Right cardiac atrium (tissue), 5 donors: ENCODE measurements around the gene HDAC8. TPM values are rescaled to one million over a fixed set of nuclear protein-coding genes. Genes with fewer than 3 reads are reported as not detected.

Source experiments
- ATAC-seq, 2 donors: fragments of 200-7000 bp; cut with Tn5 transposase; one replicate each; pipeline versions ENCODE4 v1.8.0 to v1.9.1; 2020; ENCODE audit warnings: moderate library complexity in 2 of 2, mild to moderate bottlenecking in 1 of 2
- DNase-seq, 3 donors: peaks; one replicate each; pipeline ENCODE4 v3.0.0-alpha.2; 2020
- H3K27ac ChIP-seq: one replicate; pipeline ENCODE4 v1.5.1; 2013; ENCODE audit warnings: mild to moderate bottlenecking, low read length, control low read depth, moderate library complexity
- H3K27me3 ChIP-seq: one replicate; pipeline ENCODE4 v1.6.1; 2013; ENCODE audit not compliant: control insufficient read depth, insufficient read depth
- H3K4me1 ChIP-seq: one replicate; pipeline ENCODE4 v1.6.1; 2013; ENCODE audit warnings: low read length; ENCODE audit not compliant: control insufficient read depth, insufficient read depth
- H3K4me3 ChIP-seq: one replicate; pipeline ENCODE4 v1.5.1; 2013; ENCODE audit warnings: low read length, control low read depth
- H3K9me3 ChIP-seq: one replicate; pipeline ENCODE4 v1.6.1; 2013; ENCODE audit warnings: low read length; ENCODE audit not compliant: control insufficient read depth
- WGBS: extraction: QIAGEN DNeasy Blood & Tissue Kit; methylation state at CpG from one replicate; pipeline ENCODE4 v1.1.7; 2013; 5-methylcytosine and 5-hydroxymethylcytosine counted together
- intact Hi-C, 4 donors: fragments of 100-400 bp; cut with DNase I; formaldehyde crosslinking; loops; one replicate each; pipeline versions ENCODE4 v1.11.0 to v1.14.0; 2022 to 2023
- polyA plus RNA-seq: library from polyadenylated mRNA; stranded (reverse); fragments of 200-250 nt; gene quantifications from one replicate; pipeline ENCODE4 v1.2.3, GENCODE V29; 2013
- total RNA-seq, 4 donors: library from RNA; stranded (reverse); fragmentation: NEBNext Ultra II Directional; extraction: Animal tissue kit (Norgen Biotek cat#: 25700); gene quantifications; one replicate each; pipeline ENCODE4 v1.2.1, GENCODE V29; 2021
- donor health status: healthy with polysubstance abuse.
- donor health status: DM: no; HTN: yes; CAD: no.
- donor health status: DM: no; HTN: no; CAD: no.
- donor health status: DM: no; HTN: yes; CAD: no; lungs with severe emphysema.
- donor health status: DM: yes; HTN: yes; CAD: no.

The HDAC8 gene
- total and polyA plus RNA-seq, 5 donors: 15.5 to 21.1 (median 19.3) TPM

DNA sequence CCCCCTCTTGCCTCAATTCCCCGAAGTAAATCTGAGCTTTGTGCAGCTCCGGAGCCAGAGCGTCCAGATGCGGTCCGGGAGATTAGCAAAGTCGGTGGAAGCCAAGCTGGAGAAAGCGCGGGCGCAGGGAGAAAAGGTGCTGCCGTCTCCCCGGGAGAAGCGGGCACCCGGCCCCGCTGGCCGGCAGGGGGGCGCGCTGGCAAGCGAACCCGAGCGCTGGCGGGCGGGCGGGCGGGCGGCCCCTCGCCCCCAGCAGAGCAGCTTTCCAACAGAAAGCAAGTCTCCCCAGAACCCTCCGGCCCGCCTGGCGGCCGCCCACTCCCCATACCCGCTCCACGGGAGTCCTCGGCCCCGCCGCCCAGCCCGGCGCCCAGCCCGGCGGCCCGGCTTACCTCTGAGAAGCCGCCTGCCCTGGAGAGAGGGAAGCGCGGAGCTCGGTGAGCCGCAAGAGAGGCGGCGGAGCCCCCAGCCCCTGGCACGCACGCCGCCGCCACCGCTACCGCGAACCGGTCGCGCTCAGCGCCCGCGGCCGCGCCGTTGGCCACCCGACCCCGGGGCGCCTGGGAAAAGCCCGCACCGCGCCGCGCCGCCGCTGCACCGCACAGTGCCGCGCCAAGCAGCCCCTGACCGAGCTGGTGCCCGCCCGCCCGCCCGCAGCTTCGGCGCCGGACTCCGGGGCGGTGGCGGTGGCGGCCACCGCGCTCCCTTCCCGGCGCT lies 266.4 kb downstream of the HDAC8 start:
- WGBS: under 1% methylated on average over 90 of the region's 92 CpGs
- ATAC-seq (no peak), DNase-seq (peak in 1 of 3 donors; percentile 44)
- no peaks in the 10 kb centered on the region for H3K9me3 ChIP-seq
- H3K27ac ChIP-seq: no peak overlapping the region
- H3K27me3 ChIP-seq: no peaks in the 10 kb centered on the region
- intact Hi-C loops: loop anchor here in 1 of 4 donors (10.0 kb wide), 1 partner anchor 239 kb away; no protein-coding TSS in a partner anchor
- peak overlapping the region; percentile 80 for H3K4me3 ChIP-seq
- peaks cover 2% of the 10 kb centered on the region for H3K4me1 ChIP-seq

DNA sequence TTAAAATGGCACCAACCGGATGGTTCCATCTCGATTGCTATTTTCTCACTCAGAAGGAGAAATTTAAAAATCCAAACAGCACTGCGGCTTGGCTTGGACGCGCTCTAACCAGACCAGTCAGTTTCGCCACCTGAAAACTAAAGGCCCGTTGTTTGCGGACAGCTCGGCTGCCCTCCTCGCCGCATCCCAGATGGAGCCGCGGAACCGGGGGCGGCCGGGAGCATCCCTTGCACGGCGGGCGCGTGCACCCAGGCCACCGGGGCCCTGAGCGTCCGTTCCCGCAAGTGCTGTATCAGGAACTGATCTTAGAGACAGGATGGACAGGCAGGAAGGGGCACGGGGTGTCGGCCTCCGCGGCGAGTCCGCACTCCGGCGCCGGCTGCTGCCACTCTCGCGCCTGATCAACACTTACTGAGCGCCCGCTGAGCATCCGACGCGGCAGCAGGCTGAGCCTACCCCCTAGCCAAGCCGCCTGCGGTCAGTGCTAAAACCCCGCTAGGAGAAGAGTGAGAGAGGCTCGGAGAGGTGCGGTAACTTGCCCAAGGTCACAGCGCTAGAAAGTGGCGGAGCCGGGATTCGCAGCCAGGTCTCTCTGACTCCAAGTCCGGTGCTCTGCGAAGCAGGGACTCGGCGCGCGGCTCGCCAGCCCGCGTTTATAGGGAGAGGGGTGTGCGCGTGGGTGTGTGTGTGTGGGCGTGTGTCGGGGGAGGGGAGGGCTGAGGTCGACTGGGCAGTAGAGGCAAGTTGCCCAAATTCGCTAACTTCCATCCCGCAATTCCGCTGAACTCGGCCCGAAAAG lies 267.2 kb downstream of the HDAC8 start, which contains the start of gene CITED1:
Gene CITED1 (minus strand): TSS at position 629 of the 799 bp plus-strand sequence. CDS start 3,045 bp downstream, outside the sequence.
- intact Hi-C loops: loop anchor here in 1 of 4 donors (10.0 kb wide), 1 partner anchor 239 kb away; no protein-coding TSS in a partner anchor

DNA sequence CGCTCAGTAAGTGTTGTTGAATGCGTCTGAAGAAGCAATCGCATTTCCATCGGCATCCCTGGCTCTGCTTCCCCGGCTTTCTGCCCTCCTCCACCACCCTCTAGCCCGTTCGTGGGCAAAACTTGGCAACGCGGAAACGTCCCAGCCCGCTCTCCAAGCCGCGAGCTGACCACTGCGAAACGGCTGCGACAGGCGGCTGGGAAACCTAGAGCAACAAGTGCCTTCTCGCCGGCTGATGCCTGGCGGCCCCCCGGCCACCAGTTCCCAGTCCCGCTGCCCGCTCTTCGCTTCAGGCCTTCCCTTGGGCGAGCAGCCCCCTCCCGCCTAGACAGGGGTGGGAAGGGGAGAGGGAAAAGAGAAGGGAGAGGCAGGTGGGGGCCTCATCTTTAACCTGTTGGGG lies 267.8 kb downstream of the HDAC8 start:
- under 1% methylated on average over 26 of the region's 26 CpGs for WGBS
- no peak for DNase-seq
- ATAC-seq: no peak
- H3K27ac ChIP-seq: no peak overlapping the region
- H3K9me3 ChIP-seq: no peaks in the 10 kb centered on the region
- H3K4me3 ChIP-seq: peak overlapping the region; percentile 80
- H3K27me3 ChIP-seq: no peaks in the 10 kb centered on the region
- intact Hi-C loops: loop anchor here in 1 of 4 donors (10.0 kb wide), 1 partner anchor 240 kb away; no protein-coding TSS in a partner anchor
- H3K4me1 ChIP-seq: peaks cover 2% of the 10 kb centered on the region

More for the DNA sequence above, 267.2 kb downstream of the HDAC8 start, which contains the start of gene CITED1:
- Histone ChIP-seq H3K4me3 (peak within 1 kb of the TSS; percentile 80), H3K27ac (no peak within 1 kb of the TSS), H3K27me3 (no peaks in the 10 kb centered on the region), H3K4me1 (peaks cover 2% of the 10 kb centered on the region), H3K9me3 (no peaks in the 10 kb centered on the region)
- DNase-seq (peak in 1 of 3 donors; percentile 63), ATAC-seq (peak in 1 of 2 donors; percentile 24)
- WGBS: under 1% methylated on average over 68 of the region's 68 CpGs

DNA sequence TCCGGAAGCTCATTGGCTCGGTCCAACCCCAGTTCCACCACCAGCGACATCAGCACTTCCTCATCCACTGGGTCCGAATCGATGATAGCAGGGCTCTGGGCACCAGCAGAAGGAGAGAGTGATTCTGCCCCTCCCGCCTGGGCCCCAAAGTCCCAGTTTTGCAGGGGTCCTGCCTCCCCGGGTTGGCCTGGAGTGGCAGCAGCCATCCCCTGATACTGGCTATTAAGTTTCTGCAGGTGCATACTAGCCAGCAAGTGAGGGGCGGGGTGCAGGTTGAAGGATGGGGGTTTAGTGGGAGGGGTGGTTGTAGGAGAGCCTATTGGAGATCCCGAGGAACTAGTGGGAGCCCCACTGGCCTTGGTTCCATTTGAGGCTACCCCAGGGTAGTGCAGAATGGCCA lies 270.9 kb downstream of the HDAC8 start:
- Histone ChIP-seq H3K27me3 (no peaks in the 10 kb centered on the region), H3K4me3 (no peak overlapping the region), H3K4me1 (no peaks in the 10 kb centered on the region), H3K27ac (no peak overlapping the region), H3K9me3 (no peaks in the 10 kb centered on the region)
- ATAC-seq (no peak), DNase-seq (no peak)
- 93% methylated on average over 9 of the region's 9 CpGs for WGBS
- intact Hi-C loops: loop anchor here in 1 of 4 donors (10.0 kb wide), 1 partner anchor 243 kb away; no protein-coding TSS in a partner anchor

DNA sequence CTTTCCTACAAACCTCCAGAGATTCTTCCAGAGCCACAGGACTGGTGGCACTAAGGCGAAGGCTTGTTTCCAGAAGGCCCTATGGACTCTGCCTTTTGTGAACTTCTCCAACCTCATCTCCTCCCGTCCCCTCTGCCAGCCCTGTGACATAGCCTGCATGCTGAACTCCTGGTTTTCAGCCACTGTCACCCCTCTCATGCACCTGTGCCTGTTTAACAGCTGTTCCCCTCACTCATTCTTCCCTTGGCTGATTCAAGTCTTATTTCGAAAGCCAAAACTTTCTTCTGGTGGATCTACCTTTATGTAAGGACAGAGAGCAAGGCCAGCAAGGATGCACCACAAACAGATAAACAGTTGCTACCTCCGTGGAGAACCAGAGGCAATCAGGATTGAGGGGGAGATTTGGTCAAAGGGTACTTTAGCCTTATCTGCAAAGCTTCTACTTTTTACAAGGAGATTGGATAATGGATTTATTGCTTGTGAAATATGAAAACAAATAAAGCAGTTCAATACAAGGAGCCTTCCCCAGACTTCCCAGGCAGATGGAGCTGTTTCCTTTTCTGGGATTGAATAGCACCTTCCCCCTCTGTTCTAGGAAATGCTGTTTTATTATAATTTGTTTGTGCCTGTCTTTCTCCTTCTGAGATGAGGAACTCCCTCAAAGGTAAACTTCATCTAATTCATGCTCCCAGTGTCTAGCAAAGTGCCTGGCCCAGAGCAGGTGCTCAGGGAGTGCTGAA lies 272.6 kb downstream of the HDAC8 start:
- 91% methylated on average over 4 of the region's 4 CpGs for WGBS
- Histone ChIP-seq H3K9me3 (no peaks in the 10 kb centered on the region), H3K27me3 (no peaks in the 10 kb centered on the region), H3K27ac (no peak overlapping the region), H3K4me1 (no peaks in the 10 kb centered on the region), H3K4me3 (no peak overlapping the region)
- DNase-seq: no peak
- no peak for ATAC-seq
- intact Hi-C loops: loop anchor here in 1 of 4 donors (10.0 kb wide), 1 partner anchor 245 kb away; no protein-coding TSS in a partner anchor

DNA sequence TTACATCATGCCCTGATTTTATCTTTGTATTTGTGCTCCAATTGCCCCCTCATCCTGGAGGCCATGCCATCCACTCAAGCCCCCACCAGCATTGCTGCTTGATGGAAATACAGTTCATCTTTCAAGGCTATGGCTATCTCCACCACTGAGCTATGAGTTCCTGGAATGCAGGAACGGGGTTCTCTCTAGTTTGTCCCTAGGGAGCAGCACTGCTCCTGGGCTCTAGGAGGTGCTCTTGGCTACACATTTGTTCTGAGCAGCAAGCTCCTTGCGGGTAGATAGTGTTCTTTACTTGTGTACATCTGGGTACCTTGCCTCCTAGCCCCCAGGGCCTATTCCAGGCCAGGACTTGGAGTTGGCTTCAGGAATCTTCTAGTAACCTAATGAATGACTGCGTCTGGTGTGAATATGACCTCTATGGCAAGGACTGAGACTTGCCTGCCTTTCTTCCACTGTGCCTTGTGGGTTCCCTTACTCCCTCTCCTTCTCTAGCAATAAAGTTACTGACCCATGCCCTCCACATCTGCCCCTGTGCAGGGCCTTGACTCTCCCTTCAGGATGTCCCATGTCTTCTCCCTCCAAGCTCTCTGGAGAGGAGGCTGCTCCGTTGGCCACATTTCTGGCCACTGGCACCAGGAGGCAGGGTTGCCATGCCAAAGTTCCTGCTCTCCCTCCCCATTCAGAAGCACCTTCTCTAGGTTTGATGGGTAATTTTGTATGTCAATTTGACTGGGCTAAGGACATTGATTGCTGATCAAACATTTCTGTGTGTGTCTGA lies 274.5 kb downstream of the HDAC8 start:
- Histone ChIP-seq H3K9me3 (no peaks in the 10 kb centered on the region), H3K27ac (no peak overlapping the region), H3K4me3 (no peak overlapping the region), H3K4me1 (no peaks in the 10 kb centered on the region), H3K27me3 (no peaks in the 10 kb centered on the region)
- intact Hi-C loops: no loop called here
- ATAC-seq (peak in 1 of 2 donors; percentile 25), DNase-seq (no peak)
- WGBS: 33% methylated on average over 4 of the region's 4 CpGs

DNA sequence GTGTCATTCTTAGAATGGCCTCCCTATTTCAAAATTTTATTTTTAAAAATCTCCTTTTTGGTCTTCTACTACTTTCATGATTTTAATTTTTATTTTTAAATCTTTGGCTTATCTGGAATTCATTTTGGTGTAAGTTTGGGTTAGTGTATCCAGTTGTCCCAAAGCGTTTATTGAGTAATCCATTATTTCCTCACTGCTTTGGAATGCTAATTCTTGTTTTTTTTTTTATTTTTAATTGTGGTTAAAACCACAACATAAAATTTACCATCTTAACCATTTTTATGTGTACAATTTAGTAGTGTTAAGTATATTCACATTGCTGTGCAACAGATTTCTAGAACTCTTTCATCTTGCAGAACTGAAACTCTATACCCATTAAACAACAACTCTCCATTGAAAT lies 275.7 kb downstream of the HDAC8 start:
- WGBS: 81% methylated on average over 1 of the region's 1 CpG
- H3K9me3 ChIP-seq: no peaks in the 10 kb centered on the region
- no peak for ATAC-seq
- H3K4me3 ChIP-seq: no peak overlapping the region
- H3K27ac ChIP-seq: no peak overlapping the region
- DNase-seq: no peak
- intact Hi-C loops: no loop called here
- H3K4me1 ChIP-seq: no peaks in the 10 kb centered on the region
- H3K27me3 ChIP-seq: no peaks in the 10 kb centered on the region

DNA sequence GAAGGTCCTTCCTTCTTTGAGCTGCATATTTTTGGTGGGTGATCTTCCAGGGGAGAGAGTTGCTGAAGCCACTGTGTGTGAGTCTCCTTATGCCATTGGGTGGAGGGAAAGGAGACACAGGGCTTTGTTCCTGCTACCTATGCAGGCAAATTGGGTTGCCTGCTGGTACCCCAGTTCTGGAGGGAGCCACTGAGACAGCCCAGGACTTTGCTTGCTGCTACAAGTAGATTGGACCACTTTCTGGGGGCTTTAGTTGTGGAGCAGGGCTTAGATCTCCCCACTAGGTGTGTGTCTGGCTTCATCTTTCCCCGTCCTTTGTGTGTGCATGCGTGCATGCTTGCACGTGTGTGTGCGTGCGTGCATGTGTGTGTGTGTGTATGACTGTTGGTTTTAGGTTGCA lies 276.9 kb downstream of the HDAC8 start:
- H3K9me3 ChIP-seq: no peaks in the 10 kb centered on the region
- 85% methylated on average over 5 of the region's 5 CpGs for WGBS
- no peak overlapping the region for H3K4me3 ChIP-seq
- no peaks in the 10 kb centered on the region for H3K4me1 ChIP-seq
- ATAC-seq: no peak
- no peak overlapping the region for H3K27ac ChIP-seq
- intact Hi-C loops: no loop called here
- DNase-seq: no peak
- no peaks in the 10 kb centered on the region for H3K27me3 ChIP-seq

DNA sequence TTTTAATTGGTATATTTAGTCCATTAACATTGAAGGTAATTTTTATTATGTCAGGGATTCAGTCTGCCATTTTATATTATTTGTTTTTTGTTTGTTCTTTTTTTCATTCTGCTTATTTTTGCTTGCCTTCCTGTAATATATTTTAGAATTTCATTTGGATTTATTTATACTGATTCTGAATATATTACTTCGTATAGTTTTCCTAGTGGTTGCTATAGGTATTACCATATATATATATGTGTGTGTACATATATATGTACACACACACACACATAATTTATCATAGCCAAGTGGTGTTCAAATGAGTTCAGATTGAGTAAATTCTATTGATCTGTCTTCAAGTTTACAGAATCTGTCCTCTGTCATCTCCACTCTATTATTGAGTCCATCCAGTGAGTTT lies 278.1 kb downstream of the HDAC8 start:
- intact Hi-C loops: no loop called here
- ATAC-seq: no peak
- WGBS: 43% methylated on average over 1 of the region's 1 CpG
- Histone ChIP-seq H3K27ac (no peak overlapping the region), H3K4me3 (no peak overlapping the region), H3K27me3 (no peaks in the 10 kb centered on the region), H3K4me1 (no peaks in the 10 kb centered on the region), H3K9me3 (no peaks in the 10 kb centered on the region)
- DNase-seq: no peak

DNA sequence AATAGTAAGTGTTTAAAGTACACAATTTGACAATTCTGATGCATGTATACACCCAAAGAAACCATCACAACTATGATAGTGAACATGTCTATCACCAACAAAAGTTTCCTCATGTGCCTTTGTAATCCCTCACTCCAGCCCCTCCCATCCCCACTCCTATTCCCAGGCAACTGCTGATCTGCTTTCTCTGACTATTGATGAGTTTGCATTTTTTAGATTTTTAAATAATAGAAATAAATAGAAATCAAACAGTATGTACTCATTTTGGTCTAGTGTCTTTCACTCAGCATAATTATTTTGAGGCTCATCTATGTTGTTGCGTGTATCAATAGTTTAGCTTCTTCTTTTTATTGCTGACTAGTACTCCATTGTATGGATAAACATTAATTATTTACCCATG lies 290.3 kb downstream of the HDAC8 start:
- DNase-seq: no peak
- Histone ChIP-seq H3K4me1 (no peaks in the 10 kb centered on the region), H3K27ac (no peak overlapping the region), H3K9me3 (no peaks in the 10 kb centered on the region), H3K4me3 (no peak overlapping the region), H3K27me3 (no peaks in the 10 kb centered on the region)
- intact Hi-C loops: no loop called here
- no peak for ATAC-seq
- 98% methylated on average over 1 of the region's 1 CpG for WGBS
